ENCODE results near the gene PDCD1.

PDCD1 gene

GRCh38 chr2:241865416-241865956, 6.8 kb upstream of the PDCD1 start:
- DNase-seq (ENCODE audit: low spot score), result no peak

- DNase-seq (ENCODE audit: low spot score), result no peak
Observed at GRCh38 chr2:241864850-241865213, 6.1 kb upstream of the PDCD1 start.

- DNase-seq (ENCODE audit: low spot score), result no peak
Observed at GRCh38 chr2:241864168-241864849, 5.6 kb upstream of the PDCD1 start.

GRCh38 chr2:241863536-241863954, 4.9 kb upstream of the PDCD1 start:
- no peak for DNase-seq (ENCODE audit: low spot score)

GRCh38 chr2:241862775-241863535, 4.3 kb upstream of the PDCD1 start:
- DNase-seq (ENCODE audit: low spot score), result peak; percentile 14

- DNase-seq (ENCODE audit: low spot score), result peak; percentile 15
Observed at GRCh38 chr2:241862093-241862492, 3.4 kb upstream of the PDCD1 start.

- no peak for DNase-seq (ENCODE audit: low spot score)
Observed at GRCh38 chr2:241861264-241861663, 2.6 kb upstream of the PDCD1 start.

- peak; percentile 30 for DNase-seq (ENCODE audit: low spot score)
Observed at GRCh38 chr2:241860184-241861078, 1.7 kb upstream of the PDCD1 start.

- DNase-seq (ENCODE audit: low spot score), result peak; percentile 58
Observed at GRCh38 chr2:241859436-241860183, 916 bp upstream of the PDCD1 start.

GRCh38 chr2:241859017-241859435, 332 bp upstream of the PDCD1 start:
- DNase-seq (ENCODE audit: low spot score), result peak; percentile 33

GRCh38 chr2:241857572-241858121, 1.0 kb downstream of the PDCD1 start:
- peak; percentile 24 for DNase-seq (ENCODE audit: low spot score)

- peak; percentile 8 for DNase-seq (ENCODE audit: low spot score)
Observed at GRCh38 chr2:241857041-241857541, 1.6 kb downstream of the PDCD1 start.

GRCh38 chr2:241855888-241856422, 2.7 kb downstream of the PDCD1 start:
- DNase-seq (ENCODE audit: low spot score), result peak; percentile 21

- DNase-seq (ENCODE audit: low spot score), result peak; percentile 21
Observed at GRCh38 chr2:241855245-241855887, 3.3 kb downstream of the PDCD1 start.

- DNase-seq (ENCODE audit: low spot score), result peak; percentile 33
Observed at GRCh38 chr2:241854342-241855244, 4.1 kb downstream of the PDCD1 start.

GRCh38 chr2:241853651-241854341, 4.9 kb downstream of the PDCD1 start:
- peak; percentile 25 for DNase-seq (ENCODE audit: low spot score)

GRCh38 chr2:241852981-241853631, 5.6 kb downstream of the PDCD1 start:
- DNase-seq (ENCODE audit: low spot score), result peak; percentile 22
